ENCODE results near the gene AK5. TPM values are rescaled to one million over a fixed set of nuclear protein-coding genes. Genes with fewer than 3 reads are reported as not detected.

The AK5 gene
- total RNA-seq, 4 donors from 2014 or later: 1.1 to 2.1 (median 1.2) TPM; not detected in 1

DNA sequence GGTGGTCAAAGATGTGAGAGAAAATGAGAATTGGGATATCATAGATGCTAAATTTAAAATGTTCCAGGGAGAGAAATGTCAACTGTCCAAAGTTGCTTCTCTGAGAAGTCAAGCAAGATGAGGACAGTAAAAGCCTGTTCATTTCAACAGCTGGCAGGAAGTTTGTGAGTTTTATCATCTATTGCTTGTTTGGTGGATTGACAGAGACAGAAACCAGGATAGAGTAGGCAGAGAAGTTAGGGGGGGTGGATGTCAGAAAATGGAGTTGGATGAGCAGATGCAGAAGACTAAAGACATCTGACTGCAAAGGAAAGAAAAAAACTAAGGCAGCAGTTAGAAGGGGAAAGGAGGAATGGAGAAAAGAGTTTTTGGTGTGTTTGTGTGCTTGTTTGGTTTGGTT, 78.4 kb downstream of the AK5 start:
- Histone ChIP-seq H3K4me1 (no peaks in the 10 kb centered on the region), H3K27ac (no peak overlapping the region), H3K27me3 (no peaks in the 10 kb centered on the region), H3K9me3 (no peaks in the 10 kb centered on the region), H3K4me3 (no peak overlapping the region), H3K36me3 (no peaks in the 10 kb centered on the region)
- no peak for TF ChIP-seq POLR2AphosphoS5 (IDR thresholded peaks at IDR 0.05)
- TF ChIP-seq POLR2A (IDR thresholded peaks at IDR 0.05): no peak
- TF ChIP-seq, protein P1, sequence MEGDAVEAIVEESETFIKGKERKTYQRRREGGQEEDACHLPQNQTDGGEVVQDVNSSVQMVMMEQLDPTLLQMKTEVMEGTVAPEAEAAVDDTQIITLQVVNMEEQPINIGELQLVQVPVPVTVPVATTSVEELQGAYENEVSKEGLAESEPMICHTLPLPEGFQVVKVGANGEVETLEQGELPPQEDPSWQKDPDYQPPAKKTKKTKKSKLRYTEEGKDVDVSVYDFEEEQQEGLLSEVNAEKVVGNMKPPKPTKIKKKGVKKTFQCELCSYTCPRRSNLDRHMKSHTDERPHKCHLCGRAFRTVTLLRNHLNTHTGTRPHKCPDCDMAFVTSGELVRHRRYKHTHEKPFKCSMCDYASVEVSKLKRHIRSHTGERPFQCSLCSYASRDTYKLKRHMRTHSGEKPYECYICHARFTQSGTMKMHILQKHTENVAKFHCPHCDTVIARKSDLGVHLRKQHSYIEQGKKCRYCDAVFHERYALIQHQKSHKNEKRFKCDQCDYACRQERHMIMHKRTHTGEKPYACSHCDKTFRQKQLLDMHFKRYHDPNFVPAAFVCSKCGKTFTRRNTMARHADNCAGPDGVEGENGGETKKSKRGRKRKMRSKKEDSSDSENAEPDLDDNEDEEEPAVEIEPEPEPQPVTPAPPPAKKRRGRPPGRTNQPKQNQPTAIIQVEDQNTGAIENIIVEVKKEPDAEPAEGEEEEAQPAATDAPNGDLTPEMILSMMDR (IDR thresholded peaks at IDR 0.05): no peak
- no peak for TF ChIP-seq EP300 (IDR thresholded peaks at IDR 0.05)
- DNase-seq (ENCODE audit: low spot score in 2 of 2): no peak

DNA sequence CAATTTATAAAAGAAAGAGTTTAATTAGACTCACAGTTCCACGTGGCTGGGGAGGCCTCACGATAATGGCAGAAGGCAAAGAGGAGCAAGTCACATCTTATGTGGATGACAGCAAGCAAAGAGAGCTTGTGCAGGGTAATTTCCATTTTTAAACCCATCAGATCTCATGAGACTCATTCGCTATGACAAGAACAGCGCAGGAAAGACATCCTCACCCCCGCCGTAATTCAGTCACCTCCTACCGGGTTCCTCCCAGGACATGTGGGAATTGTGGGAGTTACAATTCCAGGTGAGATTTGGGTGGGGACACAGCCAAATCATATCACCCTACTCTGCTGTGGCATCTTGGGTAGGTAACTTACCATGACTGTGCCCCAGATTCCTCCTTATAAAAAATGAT, 79.8 kb downstream of the AK5 start:
- H3K9me3 ChIP-seq: no peaks in the 10 kb centered on the region

DNA sequence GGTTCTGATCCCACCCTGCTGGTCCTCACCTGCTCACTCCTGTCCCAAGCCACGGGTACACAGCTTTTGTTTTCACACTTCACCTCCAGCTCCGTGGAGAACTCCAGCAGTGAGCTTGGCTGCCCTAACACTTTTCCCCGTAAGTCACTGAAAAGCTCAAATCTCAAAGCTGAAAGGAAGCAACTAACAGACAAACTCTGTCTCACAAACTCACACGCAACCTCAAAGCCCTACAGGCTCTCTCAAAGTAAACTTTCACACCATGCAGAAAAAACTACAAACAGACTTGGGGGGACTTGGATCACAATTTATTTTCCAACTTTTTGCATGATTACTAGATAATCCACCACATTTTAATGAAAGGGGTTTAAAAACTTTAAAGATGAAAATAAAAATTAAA, 88.3 kb downstream of the AK5 start:
- no peaks in the 10 kb centered on the region for H3K27me3 ChIP-seq
- no peaks in the 10 kb centered on the region for H3K4me1 ChIP-seq
- H3K4me3 ChIP-seq: no peak overlapping the region
- 46% methylated on average over 4 of the region's 4 CpGs for WGBS
- DNase-seq (ENCODE audit: low spot score in 2 of 2): no peak
- no peak overlapping the region for H3K27ac ChIP-seq
- TF ChIP-seq, protein P1 (IDR thresholded peaks at IDR 0.05): no peak
- TF ChIP-seq POLR2AphosphoS5 (IDR thresholded peaks at IDR 0.05) (no peak), POLR2A (IDR thresholded peaks at IDR 0.05) (no peak), EP300 (IDR thresholded peaks at IDR 0.05) (no peak)
- H3K9me3 ChIP-seq: no peaks in the 10 kb centered on the region
- no peaks in the 10 kb centered on the region for H3K36me3 ChIP-seq

More for the DNA sequence above, 79.8 kb downstream of the AK5 start:
- Histone ChIP-seq H3K36me3 (no peaks in the 10 kb centered on the region), H3K27ac (no peak overlapping the region), H3K4me1 (no peaks in the 10 kb centered on the region), H3K27me3 (no peaks in the 10 kb centered on the region), H3K4me3 (no peak overlapping the region)
- TF ChIP-seq EP300 (IDR thresholded peaks at IDR 0.05) (no peak), POLR2A (IDR thresholded peaks at IDR 0.05) (no peak), POLR2AphosphoS5 (IDR thresholded peaks at IDR 0.05) (no peak)
- TF ChIP-seq, protein P1 (IDR thresholded peaks at IDR 0.05): no peak
- 94% methylated on average over 7 of the region's 7 CpGs for WGBS
- DNase-seq (ENCODE audit: low spot score in 2 of 2): no peak

DNA sequence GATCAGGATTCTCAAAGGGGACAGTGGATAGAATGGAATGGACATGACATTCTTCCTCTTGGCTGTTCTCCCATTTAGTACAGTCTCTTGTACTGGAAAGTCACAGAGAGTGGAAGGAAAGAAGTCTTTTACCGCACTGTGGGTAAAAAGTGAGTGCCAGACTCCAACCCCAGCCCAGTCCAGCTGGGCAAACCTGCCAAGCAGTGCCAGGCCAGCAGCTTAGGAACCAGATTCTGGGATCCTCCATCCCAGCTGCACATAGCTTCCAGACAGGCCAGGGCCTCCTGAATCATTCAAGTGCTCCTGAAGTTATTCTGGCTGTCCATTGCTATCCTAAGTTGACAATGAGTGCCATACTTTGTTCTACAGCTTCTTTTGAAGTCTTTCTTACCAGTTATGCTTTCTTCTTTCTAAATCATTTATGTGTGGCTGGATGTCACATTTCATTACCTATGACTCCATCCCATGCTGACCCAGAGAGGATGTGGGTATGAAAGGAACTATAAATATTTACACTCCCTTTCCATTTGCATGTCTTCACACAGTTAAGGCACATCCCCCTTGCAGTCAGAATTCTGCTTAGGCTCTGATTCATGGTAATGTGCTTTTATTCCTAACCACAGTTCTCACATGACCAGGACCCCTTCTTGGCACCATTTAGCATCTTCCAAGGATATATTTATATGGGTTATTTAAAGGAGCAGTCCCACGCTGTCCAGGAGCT, 88.9 kb downstream of the AK5 start:
- no peaks in the 10 kb centered on the region for H3K36me3 ChIP-seq
- TF ChIP-seq POLR2AphosphoS5 (IDR thresholded peaks at IDR 0.05): no peak
- TF ChIP-seq EP300 (IDR thresholded peaks at IDR 0.05): no peak
- TF ChIP-seq POLR2A (IDR thresholded peaks at IDR 0.05): no peak
- TF ChIP-seq, protein P1 (IDR thresholded peaks at IDR 0.05): no peak
- no peaks in the 10 kb centered on the region for H3K4me1 ChIP-seq
- no peaks in the 10 kb centered on the region for H3K27me3 ChIP-seq
- H3K9me3 ChIP-seq: no peaks in the 10 kb centered on the region
- H3K4me3 ChIP-seq: no peak overlapping the region
- DNase-seq (ENCODE audit: low spot score in 2 of 2): no peak
- H3K27ac ChIP-seq: no peak overlapping the region
- 79% methylated on average over 2 of the region's 2 CpGs for WGBS

DNA sequence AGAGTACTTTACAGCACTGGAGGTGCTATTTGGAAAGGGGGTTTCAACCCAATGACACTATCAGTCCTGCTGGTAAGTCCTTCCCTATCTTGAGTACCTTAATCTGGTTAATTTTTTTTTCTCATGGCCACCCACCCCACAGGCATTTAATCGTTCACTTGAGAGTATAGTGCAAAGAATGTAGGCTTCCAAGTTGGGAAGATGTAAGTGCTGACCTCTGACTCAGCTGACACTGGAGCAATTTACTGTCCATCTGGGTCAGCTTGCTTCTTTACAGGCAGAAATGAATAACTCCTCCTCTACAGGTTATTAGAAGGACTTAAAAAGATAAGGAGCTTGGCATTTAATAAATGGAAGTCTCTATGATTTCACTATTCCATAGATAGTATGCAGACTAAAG, 89.6 kb downstream of the AK5 start:
- H3K36me3 ChIP-seq: no peaks in the 10 kb centered on the region
- H3K4me1 ChIP-seq: no peaks in the 10 kb centered on the region
- no peak for TF ChIP-seq POLR2AphosphoS5 (IDR thresholded peaks at IDR 0.05)
- no peak for TF ChIP-seq POLR2A (IDR thresholded peaks at IDR 0.05)
- no peak for TF ChIP-seq EP300 (IDR thresholded peaks at IDR 0.05)
- TF ChIP-seq, protein P1 (IDR thresholded peaks at IDR 0.05): no peak
- no peak for DNase-seq (ENCODE audit: low spot score in 2 of 2)
- no peaks in the 10 kb centered on the region for H3K27me3 ChIP-seq
- no peak overlapping the region for H3K27ac ChIP-seq
- no peak overlapping the region for H3K4me3 ChIP-seq
- WGBS: 52% methylated on average over 1 of the region's 1 CpG
- H3K9me3 ChIP-seq: no peaks in the 10 kb centered on the region

All from suprapubic skin (tissue), 4 donors.